Fibroblast of skin of scalp (primary cell): ENCODE measurements around the gene KCNIP4.

Experiments used
- DNase-seq: peaks from one replicate; pipeline ENCODE4 v3.0.0-alpha.2; 2013

Gene KCNIP4

GRCh38 chr4:21032089-21032645, 916.4 kb downstream of the KCNIP4 start:
- DNase-seq, result no peak

GRCh38 chr4:21018817-21019216, 929.8 kb downstream of the KCNIP4 start:
- no peak for DNase-seq

DNA sequence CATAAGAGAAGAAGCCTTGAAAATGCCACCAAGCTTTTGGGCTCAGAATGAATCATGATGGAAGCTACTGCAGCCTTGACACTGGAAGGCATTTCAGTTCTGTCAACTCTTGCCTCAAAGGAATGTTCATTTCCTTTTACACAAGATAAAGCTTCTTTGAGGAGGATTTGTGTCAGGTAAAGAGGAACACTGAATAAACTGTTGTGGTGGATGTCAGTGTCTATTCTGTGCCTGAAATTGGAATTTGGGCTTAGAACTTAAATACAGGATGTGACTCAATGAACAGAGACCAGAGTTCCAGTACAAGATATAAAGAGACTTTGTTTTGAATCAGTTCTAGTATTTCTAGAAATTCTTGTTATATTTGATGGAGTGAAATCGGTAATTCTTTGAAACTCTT, 935.1 kb downstream of the KCNIP4 start:
- DNase-seq, result no peak

- DNase-seq, result no peak
Observed at GRCh38 chr4:21012851-21013331, 935.7 kb downstream of the KCNIP4 start.

- DNase-seq, result no peak
Observed at GRCh38 chr4:21011106-21011505, 937.5 kb downstream of the KCNIP4 start.

DNA sequence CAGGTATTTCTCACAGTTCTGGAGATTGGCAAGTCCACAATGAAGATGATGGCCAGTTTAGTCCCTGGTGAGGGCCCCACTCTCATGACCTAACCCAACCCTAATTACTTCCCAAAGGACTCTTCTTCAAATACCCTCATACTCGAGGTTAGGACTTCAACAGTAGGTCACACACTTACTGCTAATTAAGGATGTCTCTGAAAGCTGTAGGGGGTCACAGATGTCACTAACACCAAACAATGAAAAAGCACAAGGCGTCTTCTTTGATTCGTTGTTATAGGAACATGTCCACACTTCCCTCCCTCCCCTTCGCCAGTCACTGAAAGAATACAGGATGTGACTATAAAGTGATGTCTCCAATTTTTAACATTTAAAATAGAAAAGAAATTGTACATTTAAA, 938.6 kb downstream of the KCNIP4 start:
- no peak for DNase-seq

- DNase-seq, result no peak
Observed at GRCh38 chr4:21005647-21006046, 942.9 kb downstream of the KCNIP4 start.

- DNase-seq, result no peak
Observed at GRCh38 chr4:21002976-21003375, 945.6 kb downstream of the KCNIP4 start.

DNA sequence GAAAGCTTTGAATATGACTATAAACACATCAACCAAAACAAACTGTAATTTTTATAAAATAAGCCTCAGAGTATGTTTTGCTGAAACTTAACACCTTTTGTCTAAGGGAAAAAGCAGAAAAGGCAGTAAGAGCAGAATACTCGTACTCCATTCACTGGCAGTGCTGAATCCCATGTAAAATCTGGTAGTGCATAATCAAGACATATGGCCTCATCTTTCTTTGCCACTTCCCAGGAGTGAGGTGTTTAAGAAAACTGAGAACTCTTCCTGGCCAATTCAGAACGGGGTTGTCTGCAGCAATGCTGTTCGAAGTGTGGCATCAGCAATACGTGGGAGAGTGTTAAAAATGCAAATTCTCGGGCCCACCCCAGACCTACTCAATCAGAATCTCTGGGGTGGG, 946.3 kb downstream of the KCNIP4 start:
- no peak for DNase-seq

GRCh38 chr4:21001490-21001889, 947.1 kb downstream of the KCNIP4 start:
- no peak for DNase-seq

DNA sequence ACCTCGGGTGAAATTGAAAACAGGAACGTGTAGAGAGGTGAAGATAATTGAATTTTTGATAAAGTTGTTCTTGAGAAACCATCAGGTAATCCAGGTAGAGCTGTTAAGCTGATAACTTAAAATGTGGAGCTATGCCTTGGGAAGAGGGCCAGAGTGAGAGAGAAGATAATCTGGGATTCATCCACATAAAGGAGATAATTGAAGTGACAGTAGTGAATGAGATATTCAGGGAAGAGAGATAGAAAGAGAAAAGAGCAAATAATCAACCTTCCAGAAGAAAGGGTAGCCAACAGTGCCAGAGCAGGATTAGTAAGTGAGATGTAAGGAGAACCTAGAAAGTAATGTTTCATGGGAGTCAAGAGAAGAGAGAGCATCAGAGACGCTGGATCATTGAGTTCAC, 950.7 kb downstream of the KCNIP4 start:
- no peak for DNase-seq

GRCh38 chr4:20995610-20996009, 953.0 kb downstream of the KCNIP4 start:
- no peak for DNase-seq

DNA sequence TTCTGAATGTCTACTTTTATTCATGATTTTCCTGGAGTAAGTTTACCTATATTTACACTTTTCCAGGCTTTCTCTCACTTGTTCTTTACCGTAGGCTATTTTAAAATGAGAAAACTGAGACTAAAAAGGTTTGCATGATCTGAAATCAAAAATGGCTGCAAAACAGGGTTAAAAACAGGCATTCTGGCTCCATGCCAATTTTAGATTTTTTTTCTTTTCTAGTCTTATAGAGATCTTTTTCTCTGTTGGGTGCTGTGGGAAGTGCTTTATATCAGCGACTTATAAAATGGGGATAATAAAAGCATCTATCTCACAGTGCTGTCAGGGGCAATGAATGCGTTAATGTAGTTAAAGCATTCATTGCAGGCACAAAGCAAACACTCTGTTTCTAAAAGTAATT, 953.6 kb downstream of the KCNIP4 start:
- DNase-seq, result no peak

- no peak for DNase-seq
Observed at GRCh38 chr4:20992002-20992401, 956.6 kb downstream of the KCNIP4 start.

DNA sequence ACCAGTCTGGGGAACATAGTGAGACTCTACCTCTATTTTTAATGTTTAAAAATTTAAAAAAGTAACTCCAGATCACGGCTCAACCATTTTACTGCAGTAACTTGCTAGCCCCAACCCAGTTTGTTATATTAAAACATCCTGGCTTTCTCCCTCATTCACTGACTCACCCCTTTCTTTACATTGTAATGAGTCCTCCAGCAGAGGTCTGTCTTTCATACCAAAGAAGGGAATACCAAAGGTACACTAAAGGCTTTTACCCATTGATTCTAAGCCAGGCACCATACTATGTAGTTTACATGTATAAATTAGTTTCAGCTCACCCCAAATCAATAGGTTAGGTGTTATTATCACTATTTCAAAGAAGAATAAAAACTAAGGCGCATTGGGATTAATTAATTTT, 961.4 kb downstream of the KCNIP4 start:
- DNase-seq, result no peak

DNA sequence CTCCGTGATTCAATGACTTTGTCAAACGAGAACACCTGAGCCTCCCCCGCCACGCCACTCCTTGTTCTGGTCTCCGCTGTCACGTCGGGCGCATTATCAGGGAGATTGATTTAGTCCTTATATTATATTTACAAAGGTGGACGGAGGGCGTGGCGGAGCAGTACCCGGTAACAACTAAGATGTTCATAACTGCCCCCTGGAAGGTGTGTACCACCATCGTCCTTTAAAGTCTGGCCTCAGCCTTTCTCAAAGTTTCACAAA, 964.1 kb downstream of the KCNIP4 start:
- no peak for DNase-seq

- no peak for DNase-seq
Observed at GRCh38 chr4:20983763-20984575, 964.6 kb downstream of the KCNIP4 start.

- no peak for DNase-seq
Observed at GRCh38 chr4:20982544-20982943, 966.0 kb downstream of the KCNIP4 start.

GRCh38 chr4:20960291-20960690, 988.3 kb downstream of the KCNIP4 start:
- no peak for DNase-seq

DNA sequence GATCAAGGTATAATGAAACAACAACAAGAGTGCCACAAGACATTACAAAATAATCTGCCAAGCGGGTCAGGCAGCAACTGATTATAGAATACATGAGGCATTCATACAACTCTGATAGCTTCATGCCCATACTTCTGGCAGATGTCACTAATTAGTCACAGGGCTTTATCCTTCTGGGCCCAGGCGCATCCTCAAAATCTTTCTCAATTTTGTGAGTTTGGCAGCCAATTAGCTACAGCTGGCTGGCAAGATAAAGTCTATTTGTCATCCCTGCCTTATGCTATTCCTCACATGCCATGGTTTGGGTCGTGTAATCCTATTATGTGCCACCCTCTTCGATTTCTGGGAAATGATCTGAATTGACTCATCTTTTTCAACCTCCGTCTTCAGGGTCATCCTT, 994.0 kb downstream of the KCNIP4 start:
- no peak for DNase-seq

DNA sequence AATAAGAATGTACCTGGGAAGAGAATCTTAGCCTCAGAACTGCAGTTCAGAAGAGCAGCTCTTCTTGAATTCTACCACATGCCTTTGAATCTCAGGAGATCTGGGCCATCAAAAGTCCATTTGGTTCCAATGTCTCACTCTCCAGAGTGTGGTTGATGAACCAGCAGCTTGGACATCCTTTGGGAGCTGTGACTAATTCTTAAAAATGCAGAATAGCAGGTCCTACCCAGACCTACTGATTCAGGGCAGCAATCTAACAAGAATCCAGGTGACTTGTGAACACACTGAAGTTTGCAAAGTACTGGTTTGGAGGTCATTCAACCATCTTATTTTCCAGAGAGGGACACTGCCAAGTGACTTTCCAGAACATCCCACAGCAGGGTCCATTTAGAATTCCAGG, 1003.6 kb downstream of the KCNIP4 start:
- DNase-seq, result no peak

DNA sequence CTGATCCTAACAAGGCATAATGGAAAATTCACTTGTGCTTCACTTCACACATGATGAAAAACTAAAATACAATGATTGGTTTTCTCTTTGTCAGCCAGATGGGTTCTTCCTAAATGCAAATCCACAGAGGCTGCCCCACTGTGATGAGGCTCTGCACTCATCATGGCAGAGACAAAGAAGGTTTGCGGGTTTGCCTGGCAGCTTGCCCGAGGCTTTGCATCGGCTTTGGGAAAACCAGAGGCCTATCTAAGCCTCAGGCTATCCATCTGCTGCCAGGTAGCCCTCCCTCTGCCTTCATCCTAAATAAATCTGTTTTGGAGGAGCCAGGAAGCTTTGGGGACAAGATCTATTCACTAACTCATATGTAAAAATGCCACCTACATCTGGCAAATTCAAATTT, 1004.1 kb downstream of the KCNIP4 start:
- DNase-seq, result no peak

- no peak for DNase-seq
Observed at GRCh38 chr4:20938204-20938603, 1010.4 kb downstream of the KCNIP4 start.

GRCh38 chr4:20926529-20926928, 1022.0 kb downstream of the KCNIP4 start:
- no peak for DNase-seq

GRCh38 chr4:20925176-20925575, 1023.4 kb downstream of the KCNIP4 start:
- no peak for DNase-seq
